ENCODE results near the gene FOXL2NB.

- TF ChIP-seq, protein P1, sequence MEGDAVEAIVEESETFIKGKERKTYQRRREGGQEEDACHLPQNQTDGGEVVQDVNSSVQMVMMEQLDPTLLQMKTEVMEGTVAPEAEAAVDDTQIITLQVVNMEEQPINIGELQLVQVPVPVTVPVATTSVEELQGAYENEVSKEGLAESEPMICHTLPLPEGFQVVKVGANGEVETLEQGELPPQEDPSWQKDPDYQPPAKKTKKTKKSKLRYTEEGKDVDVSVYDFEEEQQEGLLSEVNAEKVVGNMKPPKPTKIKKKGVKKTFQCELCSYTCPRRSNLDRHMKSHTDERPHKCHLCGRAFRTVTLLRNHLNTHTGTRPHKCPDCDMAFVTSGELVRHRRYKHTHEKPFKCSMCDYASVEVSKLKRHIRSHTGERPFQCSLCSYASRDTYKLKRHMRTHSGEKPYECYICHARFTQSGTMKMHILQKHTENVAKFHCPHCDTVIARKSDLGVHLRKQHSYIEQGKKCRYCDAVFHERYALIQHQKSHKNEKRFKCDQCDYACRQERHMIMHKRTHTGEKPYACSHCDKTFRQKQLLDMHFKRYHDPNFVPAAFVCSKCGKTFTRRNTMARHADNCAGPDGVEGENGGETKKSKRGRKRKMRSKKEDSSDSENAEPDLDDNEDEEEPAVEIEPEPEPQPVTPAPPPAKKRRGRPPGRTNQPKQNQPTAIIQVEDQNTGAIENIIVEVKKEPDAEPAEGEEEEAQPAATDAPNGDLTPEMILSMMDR (IDR thresholded peaks at IDR 0.05) = no peak
- no peak for TF ChIP-seq POLR2A (IDR thresholded peaks at IDR 0.05)
Observed at GRCh38 chr3:138935505-138935862, 11.5 kb upstream of the FOXL2NB start.
